CD4-positive, alpha-beta T cell (primary cell): ENCODE data around the gene RERE. TPM values are rescaled to one million over a fixed set of nuclear protein-coding genes. Genes with fewer than 3 reads are reported as not detected.
A peak's percentile ranks its signal among the peaks of the same experiment; 100 is the strongest.

Experiments used
- ATAC-seq: fragments of 200-7000 bp; cut with Tn5 transposase; one replicate; pipeline ENCODE4 v1.10.0; 2022; ENCODE audit warnings: mild to moderate bottlenecking; ENCODE audit not compliant: poor library complexity
- CTCF ChIA-PET: fragments of 350-600 bp; sonication (Branson Sonifier 250); formaldehyde crosslinking; loops from one replicate; lab custom pipeline; 2021; ENCODE audit warnings: antibody characterized with exemption, inconsistent platforms; lab: Charles Lee
- POLR2A ChIA-PET: fragments of 350-600 bp; sonication (Branson Sonifier 250); formaldehyde crosslinking; loops from one replicate; lab custom pipeline; 2021; ENCODE audit warnings: antibody characterized with exemption, inconsistent platforms; lab: Charles Lee
- DNase-seq, 14 experiments: peaks; one replicate each; pipeline ENCODE4 v3.0.0-alpha.2; 2013 to 2020; ENCODE audit warnings: mixed read lengths in 2 of 14
- H3K27ac ChIP-seq, 2 donors: one replicate each; pipeline versions ENCODE4 v1.5.1 to v1.7.0; 2013; ENCODE audit warnings: low read length in 2 of 2, low read depth in 1 of 2, mild to moderate bottlenecking in 1 of 2
- H3K27me3 ChIP-seq, 2 experiments: 1 replicate in 1 of 2; 2 replicates in 1 of 2; pipeline versions ENCODE4 v1.6.1 to v1.7.0; 2013; ENCODE audit warnings: low read length in 2 of 2, control low read depth in 1 of 2, mild to moderate bottlenecking in 1 of 2, moderate library complexity in 1 of 2; ENCODE audit not compliant: insufficient read depth in 2 of 2, control insufficient read depth in 1 of 2
- H3K36me3 ChIP-seq: one replicate; pipeline ENCODE4 v1.6.1; 2013; ENCODE audit warnings: low read length, control low read depth; ENCODE audit not compliant: insufficient read depth
- H3K4me1 ChIP-seq: one replicate; pipeline ENCODE4 v1.6.1; 2013; ENCODE audit warnings: low read length, control low read depth; ENCODE audit not compliant: insufficient read depth
- H3K4me3 ChIP-seq: one replicate; pipeline ENCODE4 v1.5.1; 2013; ENCODE audit warnings: mild to moderate bottlenecking, low read length, moderate library complexity
- H3K9me3 ChIP-seq, 2 experiments: 1 replicate in 1 of 2; 2 replicates in 1 of 2; pipeline versions ENCODE4 v1.6.1 to v1.7.0; 2013; ENCODE audit warnings: low read length in 2 of 2, mild to moderate bottlenecking in 2 of 2, control low read depth in 1 of 2, moderate library complexity in 1 of 2; ENCODE audit not compliant: control insufficient read depth in 1 of 2, insufficient read depth in 1 of 2
- H3K27ac Mint-ChIP-seq: one replicate; pipeline ENCODE4 v1.8.0; 2020; ENCODE audit warnings: mixed read lengths
- H3K27me3 Mint-ChIP-seq: one replicate; pipeline ENCODE4 v1.8.0; 2021; ENCODE audit warnings: mixed read lengths
- H3K36me3 Mint-ChIP-seq: one replicate; pipeline ENCODE4 v1.8.0; 2021; ENCODE audit warnings: low read depth, mixed read lengths
- H3K4me1 Mint-ChIP-seq: one replicate; pipeline ENCODE4 v1.8.0; 2021; ENCODE audit warnings: low read depth, mixed read lengths
- H3K4me3 Mint-ChIP-seq: one replicate; pipeline ENCODE4 v1.8.0; 2020; ENCODE audit warnings: mild to moderate bottlenecking, mixed read lengths
- H3K9me3 Mint-ChIP-seq: one replicate; pipeline ENCODE4 v1.8.0; 2020; ENCODE audit warnings: mixed read lengths
- CTCF ChIP-seq: fragments of 200-600 bp; IDR thresholded peaks from one replicate; pipeline ENCODE4 v1.8.0; 2022; ENCODE audit warnings: antibody characterized with exemption, mild to moderate bottlenecking
- intact Hi-C, 2 experiments: fragments of 100-400 bp; cut with DNase I in 1 of 2; cut with micrococcal nuclease in 1 of 2; formaldehyde crosslinking; loops; one replicate each; pipeline versions ENCODE4 v1.15.1 to v1.9.0; 2023 to 2025; cut with DNase I, micrococcal nuclease
- total RNA-seq, 174 experiments: library from RNA in 2 of 174; stranded (reverse) in 2 of 174; gene quantifications; one replicate each; pipeline ENCODE4 v1.2.3 and lab custom pipeline; 2021 to 2026

RERE gene
- total RNA-seq, 2 experiments from 2014 or later = 78.4 to 84.0 TPM

GRCh38 chr1:8509579-8509978 lies 307.9 kb downstream of the RERE start:
- Histone ChIP-seq H3K27ac (peak overlapping the region; percentile 57 to 76), H3K4me1 (peaks cover 31% of the 10 kb centered on the region), H3K27me3 (no peaks in the 10 kb centered on the region), H3K4me3 (no peak overlapping the region), H3K9me3 (no peaks in the 10 kb centered on the region), H3K36me3 (peaks cover 26% of the 10 kb centered on the region)
- intact Hi-C loops = loop anchor here in 1 of 2 experiments (5.0 kb wide), 1 partner anchor 42 kb away; no protein-coding TSS in a partner anchor
- CTCF ChIA-PET = interaction anchor here (2.6 kb wide), 1 partner anchor 100 kb away, joined by 9 read pairs; no protein-coding TSS in a partner anchor
- POLR2A ChIA-PET = interaction anchor here (1.0 to 3.1 kb wide), 4 partner anchors 9 to 16 kb away, joined by 3 to 40 read pairs (median 10); no protein-coding TSS in a partner anchor
- no peaks in the 10 kb centered on the region for H3K9me3 Mint-ChIP-seq
- H3K4me3 Mint-ChIP-seq = peak overlapping the region; percentile 67
- no peaks in the 10 kb centered on the region for H3K27me3 Mint-ChIP-seq
- TF ChIP-seq CTCF = no peak
- peaks cover 53% of the 10 kb centered on the region for H3K4me1 Mint-ChIP-seq
- H3K27ac Mint-ChIP-seq = peak overlapping the region; percentile 89
- H3K36me3 Mint-ChIP-seq = peaks cover 29% of the 10 kb centered on the region
- no peak for DNase-seq
- ATAC-seq = no peak

GRCh38 chr1:8506995-8507615 lies 310.3 kb downstream of the RERE start:
- CTCF ChIA-PET = no interaction called here
- Mint-ChIP-seq H3K27me3 (no peaks in the 10 kb centered on the region), H3K4me3 (no peak overlapping the region), H3K4me1 (peaks cover 50% of the 10 kb centered on the region), H3K27ac (peak overlapping the region; percentile 52), H3K9me3 (no peaks in the 10 kb centered on the region), H3K36me3 (peaks cover 41% of the 10 kb centered on the region)
- intact Hi-C loops = loop anchor here in 1 of 2 experiments (5.0 kb wide), 1 partner anchor 40 kb away; no protein-coding TSS in a partner anchor
- Histone ChIP-seq H3K27ac (no peak overlapping the region), H3K4me3 (no peak overlapping the region), H3K36me3 (peaks cover 26% of the 10 kb centered on the region), H3K27me3 (no peaks in the 10 kb centered on the region), H3K4me1 (peaks cover 21% of the 10 kb centered on the region), H3K9me3 (no peaks in the 10 kb centered on the region)
- ATAC-seq (no peak), DNase-seq (no peak)
- POLR2A ChIA-PET = interaction anchor here (1.2 kb wide), 1 partner anchor 16 kb away, joined by 3 read pairs; no protein-coding TSS in a partner anchor
- no peak for TF ChIP-seq CTCF

GRCh38 chr1:8506456-8506855 lies 311.0 kb downstream of the RERE start:
- no peak for ATAC-seq
- Histone ChIP-seq H3K9me3 (no peaks in the 10 kb centered on the region), H3K4me1 (peaks cover 18% of the 10 kb centered on the region), H3K36me3 (peaks cover 26% of the 10 kb centered on the region), H3K27me3 (no peaks in the 10 kb centered on the region), H3K4me3 (no peak overlapping the region), H3K27ac (no peak overlapping the region)
- intact Hi-C loops = loop anchor here in 1 of 2 experiments (5.0 kb wide), 1 partner anchor 39 kb away; no protein-coding TSS in a partner anchor
- Mint-ChIP-seq H3K9me3 (no peaks in the 10 kb centered on the region), H3K27ac (peak overlapping the region; percentile 52), H3K4me3 (no peak overlapping the region), H3K36me3 (peaks cover 41% of the 10 kb centered on the region), H3K4me1 (peaks cover 45% of the 10 kb centered on the region), H3K27me3 (no peaks in the 10 kb centered on the region)
- DNase-seq = no peak
- CTCF ChIA-PET = interaction anchor here (0.6 kb wide), 1 partner anchor 11 kb away, joined by 3 read pairs; no protein-coding TSS in a partner anchor
- POLR2A ChIA-PET = interaction anchor here (1.2 kb wide), 1 partner anchor 17 kb away, joined by 3 read pairs; no protein-coding TSS in a partner anchor
- TF ChIP-seq CTCF = no peak
